GM10266 (cell line): ENCODE measurements around the gene GBF1.
A peak's percentile ranks its signal among the peaks of the same experiment; 100 is the strongest.

ENCODE experiments used
- DNase-seq: peaks from one replicate; pipeline ENCODE4 v3.0.0; 2012; ENCODE audit errors: extremely low spot score
- TF ChIP-seq, protein P1 (sequence below): IDR thresholded peaks from 2 replicates; pipeline ENCODE4 v1.5.1; 2012; ENCODE audit warnings: mild to moderate bottlenecking, low read depth; ENCODE audit not compliant: control insufficient read depth, insufficient read depth; ENCODE audit errors: missing control alignments

The GBF1 gene

DNA sequence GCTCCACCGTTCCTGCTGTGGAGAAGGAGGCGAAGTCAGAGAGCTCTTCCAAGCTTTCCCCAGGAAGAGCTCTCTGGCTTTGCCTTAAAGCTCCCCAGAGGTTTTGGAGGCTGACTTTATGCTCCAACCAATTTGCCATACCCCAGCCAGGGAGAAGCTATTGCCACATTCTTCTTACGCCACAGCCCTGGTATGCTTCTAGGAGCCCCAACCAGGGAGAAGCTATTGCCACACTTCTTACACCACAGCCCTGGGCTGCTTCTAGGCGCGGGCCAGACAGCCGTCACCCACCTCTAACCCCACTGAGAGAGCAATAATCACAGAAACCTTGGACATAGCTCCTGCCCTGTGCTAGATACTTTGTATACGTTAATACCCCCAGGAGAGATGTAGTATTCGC is 18.3 kb upstream of the GBF1 start:
- TF ChIP-seq, protein P1, sequence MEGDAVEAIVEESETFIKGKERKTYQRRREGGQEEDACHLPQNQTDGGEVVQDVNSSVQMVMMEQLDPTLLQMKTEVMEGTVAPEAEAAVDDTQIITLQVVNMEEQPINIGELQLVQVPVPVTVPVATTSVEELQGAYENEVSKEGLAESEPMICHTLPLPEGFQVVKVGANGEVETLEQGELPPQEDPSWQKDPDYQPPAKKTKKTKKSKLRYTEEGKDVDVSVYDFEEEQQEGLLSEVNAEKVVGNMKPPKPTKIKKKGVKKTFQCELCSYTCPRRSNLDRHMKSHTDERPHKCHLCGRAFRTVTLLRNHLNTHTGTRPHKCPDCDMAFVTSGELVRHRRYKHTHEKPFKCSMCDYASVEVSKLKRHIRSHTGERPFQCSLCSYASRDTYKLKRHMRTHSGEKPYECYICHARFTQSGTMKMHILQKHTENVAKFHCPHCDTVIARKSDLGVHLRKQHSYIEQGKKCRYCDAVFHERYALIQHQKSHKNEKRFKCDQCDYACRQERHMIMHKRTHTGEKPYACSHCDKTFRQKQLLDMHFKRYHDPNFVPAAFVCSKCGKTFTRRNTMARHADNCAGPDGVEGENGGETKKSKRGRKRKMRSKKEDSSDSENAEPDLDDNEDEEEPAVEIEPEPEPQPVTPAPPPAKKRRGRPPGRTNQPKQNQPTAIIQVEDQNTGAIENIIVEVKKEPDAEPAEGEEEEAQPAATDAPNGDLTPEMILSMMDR = no peak
- no peak for DNase-seq

DNA sequence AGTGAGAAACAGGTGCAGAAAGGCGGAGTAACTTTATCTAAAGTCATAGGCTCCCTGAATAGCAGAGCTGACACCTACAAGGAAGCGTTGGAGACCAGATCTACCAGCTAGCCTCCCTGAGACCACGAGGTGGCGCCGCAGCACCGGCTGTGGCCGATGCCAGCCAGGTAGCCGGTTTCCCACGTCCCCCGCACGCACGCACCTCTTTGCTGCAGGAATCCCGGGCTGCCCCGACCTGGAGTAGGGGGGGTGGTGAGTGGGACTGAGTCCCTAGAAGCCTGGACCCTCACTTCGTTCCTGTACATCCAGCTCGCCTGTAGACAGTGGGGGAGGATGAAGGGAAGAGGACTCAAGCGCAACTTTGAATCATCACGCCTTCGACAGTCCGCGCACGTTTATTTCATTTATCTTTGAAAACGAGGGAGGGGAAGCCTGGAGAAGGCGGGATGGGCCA is 15.5 kb upstream of the GBF1 start:
- TF ChIP-seq, protein P1 = peak; percentile 99
- DNase-seq = peak; percentile 90

DNA sequence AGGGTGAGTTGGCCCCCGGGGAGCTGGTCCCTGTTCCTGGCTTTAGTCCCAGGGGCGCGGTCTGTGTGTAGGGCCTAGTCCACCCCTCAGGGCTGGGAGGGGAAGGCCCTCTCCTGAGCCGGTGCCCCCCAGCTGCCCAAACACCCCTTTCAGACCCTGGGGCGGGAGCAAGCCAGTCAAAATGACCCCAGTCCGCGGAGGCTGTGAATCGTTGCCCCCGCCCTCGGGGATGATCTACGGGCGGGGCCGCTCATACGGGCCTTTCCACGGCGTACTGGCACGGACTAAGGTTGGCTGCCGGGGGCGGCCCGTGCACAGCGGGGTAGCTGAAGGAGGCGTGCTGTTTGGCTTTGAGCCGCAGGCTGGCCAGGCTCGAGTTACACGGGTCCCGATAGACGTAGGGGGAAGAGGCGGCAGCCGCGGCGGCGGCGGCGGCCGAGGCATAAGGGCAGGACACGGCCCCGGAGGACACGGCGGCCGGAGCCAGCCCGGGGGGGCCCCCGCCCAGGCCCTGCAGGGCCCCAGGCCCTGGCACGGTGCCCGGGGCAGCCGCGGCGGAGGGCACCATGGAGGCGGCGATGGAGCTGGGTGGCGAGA is 15.0 kb upstream of the GBF1 start:
- no peak for DNase-seq
- TF ChIP-seq, protein P1 = no peak

DNA sequence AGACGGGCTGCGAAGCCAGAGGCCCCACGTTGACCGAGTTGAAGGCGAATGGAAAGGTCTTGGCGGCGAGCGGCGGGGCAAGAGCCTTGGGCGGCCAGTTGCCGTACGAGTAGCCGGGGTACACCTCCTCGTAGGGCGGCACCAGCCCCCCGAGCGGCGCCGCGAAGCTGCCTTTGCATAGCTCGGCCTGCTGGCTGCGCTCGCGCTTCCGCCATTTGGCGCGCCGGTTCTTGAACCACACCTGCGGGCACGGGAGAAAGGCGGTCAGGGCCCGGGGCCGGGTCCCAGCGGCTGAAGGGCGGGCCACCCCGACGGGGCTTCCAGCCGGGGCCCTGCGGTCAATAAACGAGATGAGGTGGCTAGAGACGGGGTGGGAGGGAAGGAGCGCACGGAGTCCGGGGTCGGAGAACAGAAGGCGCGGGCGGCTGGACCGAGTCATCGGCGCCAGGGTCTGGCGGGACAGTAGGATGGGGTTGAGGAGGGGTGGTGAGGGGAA is 14.4 kb upstream of the GBF1 start:
- peak; percentile 76 for DNase-seq
- TF ChIP-seq, protein P1 = peak; percentile 66

DNA sequence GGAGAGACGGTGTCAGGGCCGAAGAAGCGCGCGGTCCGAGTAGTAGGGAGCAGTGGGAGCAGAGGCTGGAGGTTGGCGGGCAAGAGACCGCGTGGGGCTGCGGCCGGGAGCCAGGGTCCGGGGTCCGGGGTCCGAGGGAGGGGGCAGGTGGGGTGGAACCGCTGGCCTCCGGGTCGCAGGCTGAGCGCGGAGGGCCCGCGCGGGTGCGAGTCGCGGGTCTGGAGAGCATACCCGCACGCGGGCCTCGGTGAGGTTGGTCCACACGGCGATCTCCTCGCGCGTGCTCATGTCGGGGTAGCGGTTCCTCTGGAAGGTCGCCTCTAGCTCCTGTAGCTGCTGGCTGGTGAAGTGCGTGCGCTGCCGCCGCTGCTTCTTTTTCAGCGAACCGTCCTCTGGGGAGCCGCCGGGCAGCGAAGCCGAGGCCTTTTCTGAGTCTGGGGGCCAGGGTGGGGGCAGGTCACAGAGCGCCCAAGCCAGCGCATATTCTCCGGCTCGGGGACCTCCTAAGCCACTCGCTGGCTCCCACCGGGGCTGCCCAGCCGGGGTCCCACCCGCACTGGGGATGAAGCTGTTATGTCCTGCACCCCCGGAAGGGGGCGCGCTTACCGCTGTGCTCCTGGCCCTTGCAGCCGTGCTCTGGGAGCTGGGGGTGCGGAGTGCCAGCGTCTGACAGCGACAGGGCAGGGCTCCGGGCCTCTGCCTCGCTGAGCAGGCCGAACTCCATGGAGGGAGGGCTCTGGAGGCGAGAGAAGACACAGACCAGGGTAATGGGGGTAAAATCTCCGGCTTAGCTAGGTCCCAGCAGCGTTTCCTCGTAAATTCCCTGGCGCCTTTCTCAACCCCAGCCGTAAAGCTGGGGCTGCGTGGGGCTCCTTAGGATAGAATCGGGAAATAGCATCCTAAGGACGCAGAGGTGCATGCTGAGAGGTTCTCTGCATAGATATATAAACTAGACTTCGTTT is 13.7 kb upstream of the GBF1 start:
- DNase-seq = peak; percentile 88
- TF ChIP-seq, protein P1 = peak; percentile 86

DNA sequence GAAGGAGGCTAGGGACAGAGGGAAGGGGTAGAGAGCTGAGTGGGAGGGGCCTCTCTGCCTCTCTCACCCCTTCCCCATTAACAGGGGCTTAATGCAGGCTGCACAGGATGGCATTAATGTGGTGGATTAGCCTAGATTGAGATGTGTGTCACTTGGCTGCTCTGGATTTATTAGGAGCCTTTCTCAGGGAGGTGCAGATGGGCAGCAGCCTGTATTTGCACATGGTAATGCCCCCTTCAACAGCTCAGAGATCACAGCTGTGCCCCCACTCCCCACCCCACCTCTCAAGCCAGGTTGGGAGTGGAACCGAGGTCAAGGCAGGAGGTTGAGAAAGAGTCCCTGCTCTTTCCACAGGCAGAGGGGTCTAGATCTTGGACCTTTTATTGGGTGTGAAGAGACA is 11.3 kb upstream of the GBF1 start:
- DNase-seq = no peak
- TF ChIP-seq, protein P1 = no peak

DNA sequence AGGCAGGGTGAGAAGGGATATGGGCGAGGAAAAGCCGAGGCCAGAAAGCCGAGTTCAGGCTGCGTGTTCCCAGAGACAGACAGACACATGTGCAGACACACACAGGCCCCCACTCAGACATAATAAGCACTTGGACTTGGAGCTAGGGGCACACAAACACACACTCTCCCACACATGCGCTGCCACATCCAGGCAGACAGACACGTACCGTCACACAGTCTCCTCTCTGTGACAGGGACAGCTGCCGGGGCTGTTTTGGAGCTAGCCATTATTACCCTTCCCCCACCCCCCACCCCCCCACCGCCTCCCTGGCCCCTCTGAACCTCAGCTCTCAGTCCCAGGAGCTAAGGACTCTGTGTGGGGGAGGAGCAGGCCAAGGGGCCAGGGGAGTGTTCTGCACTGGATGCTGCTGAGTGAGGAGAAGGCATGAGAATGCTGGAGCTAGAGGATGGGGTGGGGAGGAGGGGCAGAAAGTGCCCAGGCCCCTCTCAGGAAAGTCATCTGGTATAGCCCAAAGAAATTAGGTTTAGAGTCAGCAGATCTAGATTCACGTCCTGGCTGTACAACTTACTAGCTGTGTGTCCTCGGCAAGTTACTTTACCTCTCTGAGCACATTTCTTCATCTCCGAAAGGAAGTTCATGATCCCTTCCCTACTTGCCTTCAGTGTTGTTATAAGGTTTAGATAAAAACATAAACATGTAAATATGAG is 10.3 kb upstream of the GBF1 start:
- TF ChIP-seq, protein P1 = no peak
- DNase-seq = no peak
